ENCODE measurements around the gene C1S.

DNA sequence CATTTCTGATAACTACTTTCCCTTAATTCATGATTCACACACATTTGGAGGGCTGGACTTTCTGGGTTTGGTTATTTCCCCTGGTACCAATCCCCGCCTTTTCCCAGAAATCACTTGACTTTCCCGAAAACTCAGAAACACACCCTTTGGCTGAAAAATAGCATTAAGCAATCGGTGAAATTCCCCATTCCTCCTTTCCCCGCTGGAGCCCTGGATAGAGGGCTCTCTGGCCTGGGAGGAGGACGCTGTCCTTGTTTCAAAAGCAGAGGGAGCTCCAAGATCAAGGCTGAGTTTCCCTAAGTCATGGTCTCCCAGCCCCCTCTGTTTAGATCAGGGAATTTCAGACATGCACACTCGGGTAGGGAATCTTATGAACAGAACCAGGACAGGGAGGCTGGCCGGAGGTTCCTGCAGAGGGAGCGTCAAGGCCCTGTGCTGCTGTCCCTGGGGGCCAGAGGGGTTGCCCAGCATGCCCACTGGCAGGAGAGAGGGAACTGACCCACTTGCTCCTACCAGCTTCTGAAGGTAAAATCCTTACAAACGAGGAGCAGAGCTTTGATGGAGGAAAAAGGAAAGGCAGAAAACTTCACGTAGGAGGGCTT is at the start of gene C1S:
- TF ChIP-seq, protein P1, sequence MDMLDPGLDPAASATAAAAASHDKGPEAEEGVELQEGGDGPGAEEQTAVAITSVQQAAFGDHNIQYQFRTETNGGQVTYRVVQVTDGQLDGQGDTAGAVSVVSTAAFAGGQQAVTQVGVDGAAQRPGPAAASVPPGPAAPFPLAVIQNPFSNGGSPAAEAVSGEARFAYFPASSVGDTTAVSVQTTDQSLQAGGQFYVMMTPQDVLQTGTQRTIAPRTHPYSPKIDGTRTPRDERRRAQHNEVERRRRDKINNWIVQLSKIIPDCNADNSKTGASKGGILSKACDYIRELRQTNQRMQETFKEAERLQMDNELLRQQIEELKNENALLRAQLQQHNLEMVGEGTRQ (IDR thresholded peaks at IDR 0.05; ENCODE audit: low read depth, low read length), result no peak; the same call in 1 of the 2 replicates
- TF ChIP-seq, protein P2, sequence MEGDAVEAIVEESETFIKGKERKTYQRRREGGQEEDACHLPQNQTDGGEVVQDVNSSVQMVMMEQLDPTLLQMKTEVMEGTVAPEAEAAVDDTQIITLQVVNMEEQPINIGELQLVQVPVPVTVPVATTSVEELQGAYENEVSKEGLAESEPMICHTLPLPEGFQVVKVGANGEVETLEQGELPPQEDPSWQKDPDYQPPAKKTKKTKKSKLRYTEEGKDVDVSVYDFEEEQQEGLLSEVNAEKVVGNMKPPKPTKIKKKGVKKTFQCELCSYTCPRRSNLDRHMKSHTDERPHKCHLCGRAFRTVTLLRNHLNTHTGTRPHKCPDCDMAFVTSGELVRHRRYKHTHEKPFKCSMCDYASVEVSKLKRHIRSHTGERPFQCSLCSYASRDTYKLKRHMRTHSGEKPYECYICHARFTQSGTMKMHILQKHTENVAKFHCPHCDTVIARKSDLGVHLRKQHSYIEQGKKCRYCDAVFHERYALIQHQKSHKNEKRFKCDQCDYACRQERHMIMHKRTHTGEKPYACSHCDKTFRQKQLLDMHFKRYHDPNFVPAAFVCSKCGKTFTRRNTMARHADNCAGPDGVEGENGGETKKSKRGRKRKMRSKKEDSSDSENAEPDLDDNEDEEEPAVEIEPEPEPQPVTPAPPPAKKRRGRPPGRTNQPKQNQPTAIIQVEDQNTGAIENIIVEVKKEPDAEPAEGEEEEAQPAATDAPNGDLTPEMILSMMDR (conservative IDR thresholded peaks at IDR 0.05; ENCODE audit: low read depth, low read length), result peak; percentile 99

Measured in IMR-90 (cell line).